HG03139 (cell line): ENCODE measurements around the gene XRCC4.
"Not testable (repeated sequence)": the region's sequence is repeated elsewhere in the genome, so short reads cannot be mapped to it uniquely, and the experiment has no call there.

Source experiments
- ATAC-seq: cut with Tn5 transposase; IDR thresholded peaks from one replicate; pipeline ENCODE4 v1.9.1; 2021; ENCODE audit not compliant: unreplicated experiment

Gene XRCC4

DNA sequence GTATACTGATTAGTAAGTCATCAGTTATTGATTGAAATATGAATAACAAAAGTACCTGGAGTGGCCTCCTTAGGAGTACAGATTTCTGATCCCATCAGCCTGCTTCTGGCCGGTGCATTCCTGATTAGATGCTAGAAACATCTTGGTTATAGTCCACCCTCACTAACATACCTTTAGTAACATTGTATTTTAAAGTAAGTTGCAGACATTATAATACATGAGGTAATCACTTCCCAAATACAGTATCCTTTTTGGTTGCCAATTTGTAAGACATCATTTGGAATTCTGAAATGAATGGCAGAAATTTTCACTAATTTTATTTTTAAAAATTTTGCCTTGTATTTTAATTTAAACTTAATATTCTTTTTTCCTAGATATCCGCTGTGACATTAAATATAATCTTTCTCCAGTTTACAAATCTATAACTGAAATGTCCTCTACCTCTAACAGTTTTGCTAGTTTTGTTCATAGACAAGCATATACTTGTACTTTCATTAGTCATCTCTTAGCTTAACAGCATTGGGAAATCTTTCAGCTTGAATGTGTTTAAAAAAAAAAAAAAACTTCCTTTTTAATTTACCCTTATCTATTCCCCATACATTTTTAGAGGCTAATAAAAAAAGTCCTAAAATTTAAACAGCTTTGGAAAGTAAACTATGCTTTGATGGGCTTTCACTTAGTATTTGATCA is 178.9 kb downstream of the XRCC4 start:
- ATAC-seq, result no peak

DNA sequence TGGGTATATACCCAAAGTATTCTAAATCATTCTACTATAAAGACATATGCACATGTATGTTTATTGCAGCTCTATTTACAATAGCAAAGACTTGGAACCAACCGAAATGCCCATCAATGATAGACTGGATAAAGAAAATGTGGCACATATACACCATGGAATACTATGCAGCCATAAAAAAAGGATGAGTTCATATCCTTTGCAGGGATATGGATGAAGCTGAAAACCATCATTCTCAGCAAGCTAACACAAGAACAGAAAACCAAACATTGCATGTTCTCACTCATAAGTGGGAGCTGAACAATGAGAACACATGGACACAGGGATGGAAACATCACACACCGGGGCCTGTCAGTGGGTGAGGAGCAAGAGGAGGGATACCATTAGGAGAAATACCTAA is 180.3 kb downstream of the XRCC4 start:
- not testable (repeated sequence) for ATAC-seq

DNA sequence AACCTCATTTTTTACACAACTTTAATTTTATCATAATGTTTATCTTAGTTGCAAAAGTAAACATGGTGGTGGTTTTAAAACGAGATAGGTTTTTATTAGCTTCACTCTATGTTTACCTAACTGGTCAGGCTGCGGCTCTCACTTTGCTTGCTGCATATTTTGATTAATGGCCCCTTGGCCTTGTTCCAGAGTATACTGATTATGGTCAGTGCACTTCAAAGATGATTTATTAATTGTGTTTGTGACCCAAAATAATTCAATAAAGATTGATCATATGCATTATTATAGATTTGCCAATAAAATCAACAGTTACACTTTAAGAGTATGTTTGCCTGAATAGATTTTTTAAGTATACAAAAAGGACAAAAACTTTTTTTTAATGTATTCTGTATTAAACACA is 188.0 kb downstream of the XRCC4 start:
- ATAC-seq, result no peak

DNA sequence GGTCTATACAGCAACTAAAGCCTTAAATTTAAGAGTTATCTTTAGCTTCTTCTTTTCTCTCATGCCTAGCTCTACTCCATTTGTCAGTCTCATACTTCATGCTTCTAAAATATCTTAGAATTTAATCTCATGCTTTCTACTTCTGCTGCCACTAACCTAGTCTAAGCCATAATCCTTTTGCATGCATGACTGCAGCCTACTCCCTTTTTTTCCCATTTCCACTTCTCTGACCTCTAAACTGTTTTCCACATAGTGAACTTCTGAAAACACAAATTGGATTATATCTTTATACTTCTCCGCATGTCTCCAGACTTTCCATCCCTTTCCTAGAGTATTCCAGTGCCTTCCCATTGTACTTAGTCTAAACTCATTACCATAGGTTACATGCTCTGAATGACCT is 193.0 kb downstream of the XRCC4 start:
- ATAC-seq, result no peak

DNA sequence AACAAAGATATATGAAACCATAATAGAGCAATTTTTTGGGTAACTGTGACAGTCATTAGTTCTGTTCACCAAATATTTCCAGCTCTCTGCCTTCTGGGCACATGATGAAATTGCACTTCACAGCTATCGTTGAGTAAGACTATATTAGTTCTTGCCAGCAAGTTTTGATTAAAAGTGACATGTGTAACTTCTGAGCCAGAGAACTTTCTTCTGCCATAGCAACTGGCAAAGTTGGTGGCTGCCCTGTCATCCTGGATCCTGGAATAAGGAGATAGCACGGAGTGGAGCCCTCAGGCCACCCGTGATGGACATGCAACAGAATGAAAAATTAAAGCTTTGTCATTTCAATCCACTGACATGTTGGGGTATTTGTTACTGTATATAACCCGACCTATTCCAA is 199.8 kb downstream of the XRCC4 start:
- no peak for ATAC-seq

DNA sequence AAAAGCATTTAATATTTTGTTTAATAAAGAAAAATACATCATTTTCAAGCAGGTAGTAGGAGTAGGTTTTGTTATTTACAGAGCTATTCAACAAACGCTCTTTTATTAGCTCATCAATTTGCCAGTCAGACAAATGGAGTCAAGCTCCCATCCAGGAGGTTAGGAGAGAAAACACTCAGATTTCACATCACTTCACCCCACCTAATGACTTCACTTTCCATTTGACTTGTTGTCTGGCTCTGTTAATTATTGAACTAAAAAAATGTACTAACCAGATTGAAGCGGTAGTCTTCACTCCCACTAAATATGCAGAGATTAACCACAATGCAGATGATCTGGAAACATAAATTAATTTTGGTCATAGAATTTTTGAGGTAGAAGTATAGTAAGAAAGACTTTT is 200.6 kb downstream of the XRCC4 start:
- peak; percentile 69 for ATAC-seq

DNA sequence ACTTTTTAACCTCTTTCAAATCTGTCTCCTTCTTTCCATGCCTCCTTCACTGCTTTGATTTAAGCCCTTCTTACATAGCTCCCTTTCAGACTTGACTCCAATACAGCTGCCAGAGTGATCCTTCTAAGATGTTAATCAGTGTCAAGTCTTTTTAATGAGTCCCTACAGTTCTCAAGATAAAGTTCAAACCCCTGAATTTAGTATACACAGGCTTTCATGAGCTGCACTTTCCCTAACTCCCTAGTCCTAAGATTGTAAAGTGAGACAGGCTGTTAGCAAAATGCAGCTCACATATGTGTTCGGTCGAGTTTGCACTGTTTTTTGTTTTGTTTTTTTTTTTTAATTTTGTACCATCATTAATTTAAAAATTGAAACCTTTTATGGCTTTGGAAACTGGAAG is 203.8 kb downstream of the XRCC4 start:
- ATAC-seq, result no peak

DNA sequence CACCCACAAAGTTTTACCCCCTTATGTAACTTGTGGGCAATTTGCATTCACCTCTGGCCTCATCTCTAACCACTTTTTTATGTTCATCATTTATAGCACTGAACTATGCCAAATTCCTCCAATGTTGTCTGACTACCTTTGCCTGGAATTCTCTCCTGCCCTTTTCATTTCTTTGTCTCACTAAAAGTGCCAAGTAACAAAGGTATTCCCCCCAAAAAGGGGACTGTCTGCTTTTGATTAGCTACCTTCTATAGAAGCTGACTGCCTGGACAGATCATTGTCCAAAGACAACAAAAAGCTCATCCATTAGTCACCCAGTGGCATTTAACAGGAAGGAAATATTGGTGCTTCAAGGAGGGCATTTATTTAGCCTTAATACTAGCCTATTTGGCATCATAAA is 204.3 kb downstream of the XRCC4 start:
- no peak for ATAC-seq

DNA sequence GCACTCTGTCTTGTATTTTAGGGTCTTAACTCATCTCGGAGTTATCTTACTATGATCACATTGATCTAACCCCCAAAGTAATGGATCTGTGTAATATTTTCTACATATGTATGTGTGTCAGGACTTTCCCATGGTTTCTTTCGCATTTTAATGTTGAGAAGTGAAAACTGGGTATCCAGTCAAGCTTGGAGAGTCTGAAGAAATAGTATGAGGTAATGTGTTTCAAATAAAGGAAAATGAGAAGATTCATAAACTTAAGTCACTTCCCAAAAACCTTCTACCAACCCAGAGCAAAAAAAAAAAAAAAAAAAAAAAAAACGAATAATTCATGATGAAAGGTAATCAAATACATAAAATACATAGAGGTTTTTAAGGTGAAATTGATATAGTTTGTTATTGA is 206.4 kb downstream of the XRCC4 start:
- no peak for ATAC-seq

DNA sequence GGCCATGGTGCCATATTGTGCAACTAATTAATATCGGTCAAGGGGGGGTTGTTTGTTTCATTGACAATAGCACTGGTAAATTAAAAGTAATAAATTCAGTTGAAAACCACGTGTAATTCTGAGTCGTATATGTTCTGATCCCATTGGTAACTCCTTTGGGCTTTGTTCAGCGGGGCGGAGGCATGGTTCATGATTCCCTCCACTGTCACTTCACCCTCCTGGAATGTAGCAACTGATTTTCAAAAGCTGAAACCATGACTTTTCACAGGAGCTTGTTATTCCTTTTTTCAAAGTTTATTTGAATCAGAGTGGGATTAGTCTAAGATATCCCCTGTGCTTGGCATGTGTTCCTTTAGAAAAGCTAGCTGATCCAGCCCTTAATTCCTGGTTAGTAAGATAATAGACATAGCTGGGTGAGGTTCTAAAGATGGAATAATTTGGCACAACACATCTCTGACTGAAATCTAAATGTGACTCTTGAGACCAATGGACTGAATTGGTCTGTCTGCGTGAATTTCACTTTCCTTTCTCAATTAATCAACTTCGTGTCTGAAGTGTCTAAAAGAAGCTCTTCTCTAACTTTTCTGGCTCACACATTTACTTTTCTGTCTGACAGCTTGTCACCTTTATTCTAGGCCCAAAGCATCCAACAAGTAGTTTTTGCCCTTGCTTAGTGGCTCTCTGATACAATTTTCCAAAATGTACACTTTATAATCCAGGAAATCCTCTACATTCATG is 208.5 kb downstream of the XRCC4 start:
- no peak for ATAC-seq

DNA sequence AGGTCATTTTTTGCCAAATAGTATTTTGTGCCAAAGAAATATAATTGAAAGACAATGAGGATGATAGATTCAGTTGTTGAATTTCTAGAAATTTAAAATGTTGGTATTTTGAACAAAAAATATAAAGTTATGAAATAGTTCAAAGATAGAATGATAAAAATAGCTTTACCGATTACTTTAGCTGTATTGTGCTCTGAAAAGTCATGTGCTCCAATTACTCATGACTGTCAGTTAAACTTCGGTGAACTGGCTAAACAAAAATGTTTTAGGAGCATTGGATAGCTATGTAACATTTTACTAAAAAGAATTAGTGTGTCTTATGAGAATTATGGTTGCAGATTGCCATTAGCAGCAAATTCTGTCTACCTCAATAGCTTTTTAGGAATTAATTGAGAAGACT is 216.9 kb downstream of the XRCC4 start:
- ATAC-seq, result no peak

DNA sequence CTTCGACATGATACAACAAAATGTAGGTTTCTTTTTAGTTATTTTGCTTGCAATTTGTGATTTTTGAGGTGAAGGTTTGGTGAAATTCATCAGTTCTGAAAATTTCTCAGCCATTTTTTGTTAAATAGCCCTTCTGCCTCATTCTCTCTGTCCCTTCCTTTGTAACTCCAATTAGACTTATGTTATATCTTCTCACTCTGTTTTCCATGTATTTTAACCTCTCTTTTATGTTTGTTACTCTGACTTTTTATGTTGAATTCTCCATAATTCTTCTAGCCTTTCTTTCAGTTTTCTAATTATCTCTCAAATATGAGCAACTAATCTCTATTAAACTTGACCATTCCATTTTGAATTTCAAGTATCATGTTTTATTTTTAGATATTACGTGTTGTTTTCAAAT is 222.0 kb downstream of the XRCC4 start:
- ATAC-seq, result no peak

DNA sequence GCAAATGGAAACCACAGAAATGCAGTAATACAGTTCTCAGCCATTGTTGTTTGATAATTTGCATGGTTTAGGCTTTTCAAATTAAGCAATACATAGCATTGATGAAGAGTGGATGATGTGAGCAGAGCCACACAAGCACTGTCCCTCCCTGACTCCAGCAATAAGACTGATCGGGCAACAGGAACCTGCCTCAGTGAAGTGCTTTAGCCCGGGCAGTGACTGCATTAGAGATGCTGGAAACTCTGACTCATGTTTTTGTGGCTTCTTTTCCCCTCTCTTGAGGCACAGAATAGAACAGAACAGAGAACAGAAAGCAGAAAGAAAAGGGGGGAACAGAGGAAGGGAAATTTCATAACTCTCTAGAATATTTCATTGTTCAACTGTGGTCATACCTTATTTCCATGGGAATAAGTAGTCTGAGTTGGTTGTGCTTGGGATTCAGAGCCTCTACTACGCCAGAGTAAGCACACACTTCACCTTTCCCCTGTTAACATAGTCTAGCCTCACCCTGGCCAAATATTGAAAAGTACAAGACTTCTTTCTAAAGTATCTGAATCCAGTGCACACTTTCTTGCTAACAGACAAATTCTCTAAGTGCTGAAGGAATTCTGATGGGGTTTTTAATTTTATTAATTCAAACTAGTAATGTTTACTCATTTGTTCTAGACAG is 229.4 kb downstream of the XRCC4 start:
- ATAC-seq, result peak; percentile 96

DNA sequence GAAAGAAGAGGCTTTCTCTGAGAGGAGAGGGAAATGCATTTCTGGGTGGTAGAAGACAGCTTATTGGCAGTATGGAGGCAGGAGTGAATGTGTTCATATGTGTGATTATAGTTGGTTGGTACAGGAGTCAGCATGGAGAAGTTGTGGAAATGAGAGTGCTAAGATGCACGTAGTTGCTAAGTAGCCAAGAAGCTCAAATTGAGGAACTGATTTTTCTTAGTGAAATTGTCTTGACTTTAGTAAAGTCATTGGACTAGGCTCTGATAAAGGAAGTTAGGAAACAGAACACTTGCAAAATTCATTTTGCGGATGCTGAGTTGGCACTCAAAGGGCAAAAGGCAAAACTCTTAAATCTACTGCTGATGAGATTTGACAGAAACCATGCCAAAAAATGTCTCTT is 235.3 kb downstream of the XRCC4 start:
- ATAC-seq, result no peak

DNA sequence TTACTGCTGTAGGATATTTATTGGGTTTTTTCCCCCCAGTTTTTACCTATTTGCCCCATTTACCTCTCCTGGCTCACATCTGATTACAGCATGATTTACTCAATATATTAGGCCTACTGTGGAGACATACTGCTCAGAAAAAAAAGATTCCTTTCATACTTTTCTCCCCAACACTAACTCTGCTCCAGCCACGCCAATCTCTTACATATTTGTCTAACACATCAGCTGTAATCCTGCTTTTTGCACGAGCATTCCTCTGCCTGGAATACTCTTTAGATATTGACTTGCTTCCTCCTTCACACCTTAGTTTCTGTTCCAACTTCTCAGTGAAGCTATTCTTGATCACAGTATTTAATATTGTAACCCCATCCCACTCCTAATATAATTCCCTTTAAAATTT is 236.1 kb downstream of the XRCC4 start:
- no peak for ATAC-seq

DNA sequence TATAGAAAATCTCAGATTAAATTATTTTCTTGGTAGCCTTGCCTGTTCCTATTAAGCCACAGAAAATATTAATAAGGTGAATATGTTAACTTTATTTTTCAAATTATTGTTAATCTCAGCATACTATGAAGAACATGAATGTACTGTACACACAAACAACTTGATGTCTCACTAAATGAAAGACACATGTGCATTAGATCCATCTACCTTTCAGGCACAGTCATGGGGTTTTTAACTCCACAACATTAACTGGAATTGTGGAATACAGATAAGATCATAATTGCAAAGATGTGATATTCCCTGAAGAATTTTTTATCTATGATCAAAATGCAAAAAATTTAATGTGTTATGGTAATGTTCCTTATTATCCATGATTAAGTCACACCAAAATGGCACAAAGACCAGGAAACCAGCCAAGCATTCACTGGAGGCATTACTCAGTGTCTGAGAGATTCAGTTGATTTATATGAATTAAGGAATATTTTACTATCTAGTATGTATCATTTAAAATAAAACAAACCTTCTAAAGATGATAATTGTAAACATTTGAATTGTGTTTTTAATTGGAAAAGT is 244.2 kb downstream of the XRCC4 start:
- no peak for ATAC-seq

DNA sequence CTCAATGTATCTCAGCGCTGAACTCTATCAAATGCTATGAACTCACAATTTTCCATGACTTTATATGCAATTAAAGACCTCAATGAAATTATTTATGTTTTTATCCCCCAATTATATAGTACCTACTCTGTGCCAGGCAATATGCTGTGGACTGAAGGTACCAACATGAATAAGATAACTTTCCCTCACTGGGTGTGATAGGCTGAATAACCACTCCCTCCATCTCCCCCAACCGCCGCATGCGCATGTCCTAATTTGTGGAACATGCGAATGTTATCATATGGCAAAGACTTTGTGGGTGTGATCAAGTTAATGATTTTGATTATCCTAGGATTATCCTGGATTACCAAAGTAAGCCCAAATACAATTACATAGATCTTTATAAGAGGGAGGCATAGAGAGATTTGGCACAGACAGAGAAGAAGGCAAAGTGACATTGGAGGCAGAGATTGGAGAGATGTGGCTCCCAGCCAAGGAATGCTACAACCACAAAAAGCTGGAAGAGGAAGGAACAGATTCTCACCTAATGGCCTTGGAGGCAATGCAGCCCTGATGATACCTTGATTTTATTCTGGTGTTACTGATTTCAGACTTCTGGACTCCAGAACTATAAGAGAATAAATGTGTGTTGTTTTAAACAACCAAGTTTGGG is 245.1 kb downstream of the XRCC4 start:
- no peak for ATAC-seq

DNA sequence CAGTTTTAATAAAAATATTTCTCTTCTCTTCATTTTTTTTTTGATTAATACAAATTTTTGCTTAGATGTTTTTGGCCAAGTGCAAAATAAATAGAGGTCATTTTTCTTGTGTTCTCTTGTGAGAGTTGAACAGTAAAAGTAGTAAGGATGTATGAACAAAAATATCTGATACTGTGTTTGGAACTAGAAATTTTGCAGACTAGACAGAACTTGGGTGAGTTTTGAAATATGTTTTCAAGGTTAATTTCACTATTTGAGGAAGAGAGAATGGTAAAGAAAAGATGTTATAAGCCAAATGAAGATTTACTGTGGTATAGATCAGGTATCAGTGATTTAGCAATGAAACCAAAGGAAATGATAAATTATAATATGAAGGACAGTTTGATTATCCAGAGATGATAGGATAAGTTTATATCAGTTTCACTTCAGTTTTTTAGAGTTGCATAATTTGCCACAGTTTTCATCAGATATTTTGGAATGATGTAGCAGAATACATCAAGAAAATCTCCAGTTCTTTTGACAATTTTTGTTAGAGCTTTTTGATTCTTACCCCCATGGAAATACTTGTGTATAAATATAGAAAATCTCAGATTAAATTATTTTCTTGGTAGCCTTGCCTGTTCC is 246.3 kb downstream of the XRCC4 start:
- ATAC-seq, result no peak

DNA sequence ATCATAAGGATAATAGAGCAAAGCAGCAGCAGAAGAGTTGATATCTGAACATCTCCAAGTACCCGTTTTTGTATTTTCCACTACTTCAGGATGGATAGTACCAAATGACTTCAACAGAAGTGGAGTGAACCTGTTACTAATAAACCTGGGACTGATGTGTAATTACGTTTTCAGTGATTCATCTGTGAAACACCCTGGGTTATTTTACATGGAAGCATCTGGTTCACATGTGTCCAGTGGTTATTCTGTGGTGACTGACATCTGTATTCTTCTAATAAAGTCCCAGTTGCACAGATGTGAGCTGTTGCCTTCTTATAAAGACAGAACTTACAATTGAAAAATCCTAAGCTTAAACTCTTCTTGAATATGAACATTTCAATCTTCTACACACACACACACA is 254.5 kb downstream of the XRCC4 start:
- ATAC-seq, result no peak

DNA sequence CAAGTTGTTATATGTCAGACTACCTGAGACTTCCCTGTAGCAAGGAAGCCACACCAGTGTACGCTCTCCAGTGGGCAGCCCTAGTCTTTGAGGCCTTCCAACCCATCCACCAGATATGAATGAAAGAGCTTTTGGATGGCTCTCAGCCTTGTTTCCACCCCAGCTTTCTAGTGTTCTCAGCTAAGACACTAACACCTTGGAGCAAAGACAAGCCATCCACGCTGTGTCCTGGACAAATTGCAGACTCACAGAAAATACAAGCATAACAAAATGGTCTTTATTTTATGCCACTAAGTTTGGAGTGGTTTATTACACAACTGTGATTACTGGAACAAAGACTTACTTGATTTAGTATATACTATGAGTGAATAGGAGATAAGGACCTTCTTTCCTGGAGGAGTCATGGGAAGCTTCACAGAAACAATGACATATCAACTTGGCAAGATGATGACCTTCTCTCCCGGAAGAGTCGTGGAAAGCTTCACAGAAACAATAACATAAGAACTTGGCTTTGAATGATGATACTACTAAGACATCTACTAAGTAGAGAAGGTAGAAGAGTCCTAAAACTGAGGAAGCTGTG is 260.2 kb downstream of the XRCC4 start:
- no peak for ATAC-seq

DNA sequence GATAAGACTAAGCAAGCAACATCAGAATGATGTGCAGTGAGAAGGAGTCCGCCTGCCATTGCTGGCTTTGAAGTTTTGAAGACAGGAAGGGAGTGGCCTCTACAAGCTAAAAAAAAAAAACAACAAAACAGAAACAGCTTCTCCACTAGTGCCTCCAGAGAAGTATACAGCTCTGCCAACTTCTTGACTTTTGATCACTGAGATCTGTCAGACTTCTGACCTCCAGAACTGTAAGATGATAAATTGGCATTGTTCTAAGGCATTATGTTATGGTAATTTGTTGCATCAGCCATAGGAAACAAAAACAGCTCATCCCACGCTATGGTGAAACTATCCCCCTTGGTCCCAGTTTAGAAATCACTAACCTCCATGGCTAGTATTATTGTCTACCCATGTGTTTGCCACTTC is 263.2 kb downstream of the XRCC4 start:
- no peak for ATAC-seq
